Activated T-helper 17 cell treated with anti-CD3 and anti-CD28 coated beads, Interleukin-2, amount 50 U/mL, for 72 hours (primary cell): Measurements from ENCODE around the gene BRSK2. TPM values are rescaled to one million over a fixed set of nuclear protein-coding genes. Genes with fewer than 3 reads are reported as not detected.

Source experiments
- ATAC-seq: fragments of 150-1000 bp; cut with Tn5 transposase; replicated peaks from 2 replicates; pipeline ENCODE4 v1.10.0; 2021; ENCODE audit warnings: mild to moderate bottlenecking, moderate library complexity
- H3K27ac Mint-ChIP-seq: one replicate; pipeline ENCODE4 v1.8.0; 2022; ENCODE audit warnings: mixed read lengths
- H3K27me3 Mint-ChIP-seq: one replicate; pipeline ENCODE4 v1.8.0; 2022; ENCODE audit warnings: mixed read lengths
- H3K36me3 Mint-ChIP-seq: one replicate; pipeline ENCODE4 v1.8.0; 2022; ENCODE audit warnings: low read depth, mild to moderate bottlenecking, mixed read lengths
- H3K4me1 Mint-ChIP-seq: one replicate; pipeline ENCODE4 v1.8.0; 2022; ENCODE audit warnings: mixed read lengths
- H3K4me3 Mint-ChIP-seq: one replicate; pipeline ENCODE4 v1.8.0; 2022; ENCODE audit warnings: mild to moderate bottlenecking, mixed read lengths
- H3K9me3 Mint-ChIP-seq: one replicate; pipeline ENCODE4 v1.8.0; 2022; ENCODE audit warnings: mixed read lengths
- total RNA-seq, 2 donors: library from RNA; stranded (reverse); gene quantifications; one replicate each; pipeline ENCODE4 v1.2.3, GENCODE V29; 2022

The BRSK2 gene
- total RNA-seq, 2 donors from 2014 or later, result 0.09 to 3.3 TPM

DNA sequence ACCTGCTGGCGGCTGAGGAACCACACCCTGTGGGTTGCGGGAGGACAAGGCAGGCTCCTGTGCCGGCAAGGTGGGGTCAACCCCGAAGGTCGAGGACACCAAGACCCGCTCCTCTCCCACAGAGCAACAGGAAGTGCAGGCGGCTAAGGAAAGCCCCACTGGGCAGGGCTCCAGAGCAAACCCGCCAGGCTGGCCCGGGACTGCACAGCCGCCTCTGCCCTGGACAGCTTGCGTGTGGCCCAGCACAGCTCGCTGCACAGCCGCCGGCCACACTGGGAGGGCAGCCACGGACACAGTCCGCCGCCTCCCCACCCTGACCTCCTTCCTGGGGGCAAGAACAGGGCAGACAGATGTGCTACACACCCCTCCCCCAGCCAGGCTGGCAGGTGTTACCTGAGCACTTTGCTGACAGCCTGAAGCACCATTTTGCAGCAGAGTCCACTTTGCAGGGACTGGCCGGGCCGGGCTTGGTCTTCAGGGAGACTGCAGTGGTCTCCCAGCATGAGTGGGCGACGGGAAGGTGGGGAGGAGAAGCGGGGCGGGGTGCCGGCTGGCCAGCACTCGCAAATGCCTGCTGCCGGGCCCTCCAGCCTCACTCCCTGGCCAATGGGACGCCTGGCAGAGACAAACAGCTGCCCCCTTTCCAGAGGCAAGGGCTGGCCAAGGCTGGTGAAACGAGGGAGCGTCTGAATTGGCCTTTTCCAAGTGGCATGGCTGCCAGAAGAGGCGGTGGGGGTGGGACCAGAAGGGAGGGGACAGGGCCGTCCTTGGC, 96.5 kb downstream of the BRSK2 start, which contains the start of gene MOB2:
TSS of gene MOB2 (minus strand) at position 726 of the 772 bp plus-strand sequence. CDS start at position 503, 223 bp downstream.
- Mint-ChIP-seq H3K27me3 (no peaks in the 10 kb centered on the region), H3K36me3 (no peaks in the 10 kb centered on the region), H3K27ac (peak within 1 kb of the TSS; percentile 80), H3K9me3 (no peaks in the 10 kb centered on the region), H3K4me3 (peak within 1 kb of the TSS; percentile 35), H3K4me1 (peaks cover 7% of the 10 kb centered on the region)
- peak; percentile 73 for ATAC-seq

GRCh38 chr11:1487091-1487850, 97.5 kb downstream of the BRSK2 start:
- no peak overlapping the region for H3K4me3 Mint-ChIP-seq
- H3K9me3 Mint-ChIP-seq, result no peaks in the 10 kb centered on the region
- no peak for ATAC-seq
- H3K36me3 Mint-ChIP-seq, result no peaks in the 10 kb centered on the region
- H3K27ac Mint-ChIP-seq, result peak overlapping the region; percentile 80
- no peaks in the 10 kb centered on the region for H3K27me3 Mint-ChIP-seq
- H3K4me1 Mint-ChIP-seq, result peaks cover 7% of the 10 kb centered on the region

DNA sequence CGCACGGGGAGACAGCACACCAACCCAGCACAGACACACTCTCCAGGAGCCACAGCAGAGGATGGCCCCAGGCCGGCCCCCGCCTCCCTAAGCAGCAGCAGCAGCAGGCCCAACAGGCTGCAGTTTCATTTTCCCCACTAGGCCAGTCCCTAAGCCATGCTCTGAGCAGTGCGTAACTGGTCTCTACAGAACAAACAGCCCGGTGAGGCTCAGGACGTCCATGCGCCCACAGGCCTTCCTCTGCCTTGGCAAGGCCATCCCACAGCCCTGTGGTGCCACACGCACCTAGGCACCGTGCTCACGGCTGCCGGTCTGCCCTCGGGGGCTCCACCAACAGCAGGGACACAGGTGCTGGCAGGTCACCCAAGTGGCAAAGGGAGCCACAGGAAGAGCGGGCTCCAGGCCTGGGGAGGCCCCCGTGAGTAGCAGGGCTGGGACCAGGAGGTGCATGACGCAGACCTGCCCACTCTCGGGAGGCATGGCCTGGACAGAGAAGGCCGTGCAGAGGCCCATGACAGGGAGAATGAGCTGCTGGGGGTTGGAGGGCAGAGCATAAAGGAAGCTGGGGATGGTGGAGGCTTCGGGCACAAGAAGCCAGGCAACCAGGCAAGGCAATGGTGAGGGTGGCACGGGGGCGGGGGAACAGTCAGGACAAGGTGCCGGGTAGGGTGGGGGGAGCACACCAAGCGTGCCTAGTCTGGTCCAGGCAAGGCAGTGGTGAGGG, 98.3 kb downstream of the BRSK2 start:
- Mint-ChIP-seq H3K36me3 (no peaks in the 10 kb centered on the region), H3K4me3 (no peak overlapping the region), H3K27me3 (no peaks in the 10 kb centered on the region), H3K9me3 (no peaks in the 10 kb centered on the region), H3K27ac (peak overlapping the region; percentile 80), H3K4me1 (peaks cover 15% of the 10 kb centered on the region)
- ATAC-seq, result no peak

DNA sequence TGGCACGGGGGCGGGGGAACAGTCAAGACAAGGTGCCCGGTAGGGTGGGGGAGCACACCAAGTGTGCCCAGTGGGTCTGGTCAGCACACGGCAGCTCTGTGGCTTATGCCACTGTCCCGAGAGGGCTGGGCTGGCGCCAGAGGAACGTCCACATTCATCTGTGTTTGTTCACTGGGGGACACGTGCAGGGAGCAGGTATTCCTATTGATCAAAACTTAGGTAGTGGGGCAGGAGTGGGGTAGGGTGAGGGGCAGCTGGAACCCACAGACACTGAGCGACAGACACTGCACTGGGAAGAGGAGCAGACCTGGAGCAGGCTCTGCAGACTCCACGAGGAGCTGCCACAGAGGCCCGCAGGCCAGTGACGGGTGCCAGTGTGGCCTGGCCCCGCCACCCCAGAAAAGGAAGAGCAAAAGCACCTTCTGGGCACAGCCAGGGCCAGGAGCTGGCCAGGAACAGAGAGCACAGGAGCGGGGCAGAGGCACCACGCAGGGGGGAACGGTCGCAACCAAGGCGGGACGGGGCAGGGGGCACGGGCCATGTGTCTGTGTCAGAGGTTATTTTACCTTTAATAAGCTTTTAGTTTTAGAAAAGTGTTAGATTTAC, 98.9 kb downstream of the BRSK2 start:
- ATAC-seq, result no peak
- Mint-ChIP-seq H3K4me1 (peaks cover 18% of the 10 kb centered on the region), H3K4me3 (no peak overlapping the region), H3K36me3 (no peaks in the 10 kb centered on the region), H3K27ac (peak overlapping the region; percentile 80), H3K9me3 (no peaks in the 10 kb centered on the region), H3K27me3 (no peaks in the 10 kb centered on the region)

- Mint-ChIP-seq H3K4me3 (no peak overlapping the region), H3K9me3 (peaks cover under 1% of the 10 kb centered on the region), H3K4me1 (peaks cover 17% of the 10 kb centered on the region), H3K27me3 (no peaks in the 10 kb centered on the region), H3K27ac (no peak overlapping the region), H3K36me3 (no peaks in the 10 kb centered on the region)
- no peak for ATAC-seq
Measured at GRCh38 chr11:1490651-1491050, 100.9 kb downstream of the BRSK2 start.

- no peak for ATAC-seq
- no peak overlapping the region for H3K27ac Mint-ChIP-seq
- H3K9me3 Mint-ChIP-seq, result peaks cover 7% of the 10 kb centered on the region
- H3K4me1 Mint-ChIP-seq, result peaks cover 25% of the 10 kb centered on the region
- no peaks in the 10 kb centered on the region for H3K36me3 Mint-ChIP-seq
- no peak overlapping the region for H3K4me3 Mint-ChIP-seq
- H3K27me3 Mint-ChIP-seq, result no peaks in the 10 kb centered on the region
Measured at GRCh38 chr11:1491379-1491778, 101.6 kb downstream of the BRSK2 start.

DNA sequence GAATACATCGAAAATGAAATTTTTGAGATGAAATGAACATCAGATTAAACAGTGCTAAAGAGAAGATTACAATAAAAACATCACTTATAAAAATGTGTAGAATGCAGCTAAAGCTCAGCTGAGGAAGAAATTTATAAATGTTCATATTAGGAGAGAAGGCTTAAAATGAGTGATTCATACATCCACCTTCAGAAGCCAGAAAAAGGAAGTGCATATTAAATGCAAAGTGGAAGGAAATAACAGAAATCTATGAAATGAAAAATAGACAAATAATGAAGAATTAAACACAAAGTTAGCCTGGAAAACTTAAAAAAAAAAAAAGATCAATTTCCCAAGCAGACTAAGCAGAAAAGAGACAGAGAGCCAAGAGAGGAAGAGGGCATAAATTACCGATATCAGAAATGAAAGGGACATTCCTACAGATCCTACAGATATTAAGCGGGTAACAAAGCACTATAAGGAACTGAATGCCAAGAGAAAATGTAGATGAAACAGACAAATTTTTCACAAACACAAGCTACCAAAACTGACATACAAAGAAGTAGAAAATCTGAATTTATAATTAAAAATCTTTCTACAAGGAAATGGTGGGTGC, 104.0 kb downstream of the BRSK2 start:
- Mint-ChIP-seq H3K27ac (peak overlapping the region; percentile 40), H3K4me1 (peaks cover 44% of the 10 kb centered on the region), H3K4me3 (no peak overlapping the region), H3K36me3 (no peaks in the 10 kb centered on the region), H3K27me3 (no peaks in the 10 kb centered on the region), H3K9me3 (peaks cover 7% of the 10 kb centered on the region)
- no peak for ATAC-seq

DNA sequence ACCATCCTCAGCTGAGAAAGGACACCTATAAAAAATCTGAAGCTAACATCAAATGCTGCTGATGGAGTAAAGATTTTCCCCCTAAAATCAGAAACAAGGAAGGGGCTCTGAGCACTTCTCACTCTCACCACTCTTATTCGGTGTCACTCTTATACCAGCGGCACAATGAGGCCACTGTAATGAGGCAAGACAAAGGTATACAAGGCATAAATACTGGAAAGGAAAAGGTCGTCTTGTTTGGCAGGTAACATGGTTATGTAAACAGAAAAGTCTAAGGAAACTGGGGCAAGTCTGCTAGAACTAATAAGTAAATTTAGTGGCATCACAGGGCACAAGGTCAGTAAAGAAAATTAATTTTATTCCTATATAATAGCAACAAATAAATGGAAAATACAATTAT, 104.9 kb downstream of the BRSK2 start:
- ATAC-seq, result no peak
- no peaks in the 10 kb centered on the region for H3K36me3 Mint-ChIP-seq
- H3K27me3 Mint-ChIP-seq, result no peaks in the 10 kb centered on the region
- H3K27ac Mint-ChIP-seq, result no peak overlapping the region
- H3K4me1 Mint-ChIP-seq, result peaks cover 40% of the 10 kb centered on the region
- H3K4me3 Mint-ChIP-seq, result no peak overlapping the region
- peaks cover 7% of the 10 kb centered on the region for H3K9me3 Mint-ChIP-seq

DNA sequence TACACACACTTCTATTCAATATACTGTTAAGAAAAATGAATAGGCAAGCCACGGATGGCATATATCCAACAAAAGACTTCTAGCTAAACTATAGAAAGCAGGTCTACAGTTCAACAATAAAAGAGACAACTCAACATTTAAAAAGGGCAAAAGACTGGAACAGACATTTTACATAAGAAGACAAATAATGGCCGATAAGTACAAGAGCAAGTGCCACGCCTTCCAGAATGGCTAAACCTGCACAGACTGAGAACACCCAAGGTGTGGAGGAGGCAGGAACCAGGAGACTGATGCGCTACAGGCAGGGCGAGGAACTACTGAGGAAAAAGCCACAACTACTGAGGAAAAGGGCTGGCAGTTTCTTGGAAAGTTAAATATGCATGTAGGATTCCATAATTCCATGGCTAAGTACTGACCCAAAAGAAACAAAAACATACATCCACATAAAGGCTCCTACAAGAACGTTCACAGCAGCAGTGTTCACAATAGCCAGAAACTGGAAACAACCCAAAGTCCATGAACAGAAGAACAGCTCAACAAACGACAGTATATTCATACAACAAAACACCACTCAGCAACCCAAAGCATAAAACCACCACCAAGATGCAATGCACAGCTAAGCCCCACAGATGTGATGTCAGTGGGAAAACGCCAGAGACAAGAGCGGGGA, 106.5 kb downstream of the BRSK2 start:
- ATAC-seq, result peak; percentile 21
- H3K4me3 Mint-ChIP-seq, result peak overlapping the region; percentile 60
- peaks cover 7% of the 10 kb centered on the region for H3K9me3 Mint-ChIP-seq
- peak overlapping the region; percentile 38 for H3K27ac Mint-ChIP-seq
- H3K27me3 Mint-ChIP-seq, result no peaks in the 10 kb centered on the region
- H3K36me3 Mint-ChIP-seq, result peaks cover 6% of the 10 kb centered on the region
- peaks cover 45% of the 10 kb centered on the region for H3K4me1 Mint-ChIP-seq

DNA sequence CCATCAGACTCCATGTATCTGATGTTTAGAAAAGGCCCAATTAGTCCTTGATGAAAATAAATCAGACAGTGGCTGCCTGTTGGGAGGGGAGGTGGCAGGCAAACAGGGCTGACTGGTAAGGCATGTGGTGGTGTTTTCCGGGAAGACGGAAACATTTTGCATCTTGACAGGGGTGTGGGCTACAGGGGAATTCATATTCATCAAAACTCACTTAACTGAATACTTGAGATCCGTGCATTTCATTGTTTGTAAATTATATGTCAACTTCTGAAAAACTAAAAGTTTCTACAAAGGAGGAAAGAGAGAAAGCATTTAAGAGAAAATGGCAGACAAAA, 107.0 kb downstream of the BRSK2 start:
- peak; percentile 48 for ATAC-seq
- Mint-ChIP-seq H3K27ac (peak overlapping the region; percentile 38), H3K9me3 (peaks cover 7% of the 10 kb centered on the region), H3K36me3 (peaks cover 6% of the 10 kb centered on the region), H3K27me3 (no peaks in the 10 kb centered on the region), H3K4me3 (peak overlapping the region; percentile 60), H3K4me1 (peaks cover 45% of the 10 kb centered on the region)

DNA sequence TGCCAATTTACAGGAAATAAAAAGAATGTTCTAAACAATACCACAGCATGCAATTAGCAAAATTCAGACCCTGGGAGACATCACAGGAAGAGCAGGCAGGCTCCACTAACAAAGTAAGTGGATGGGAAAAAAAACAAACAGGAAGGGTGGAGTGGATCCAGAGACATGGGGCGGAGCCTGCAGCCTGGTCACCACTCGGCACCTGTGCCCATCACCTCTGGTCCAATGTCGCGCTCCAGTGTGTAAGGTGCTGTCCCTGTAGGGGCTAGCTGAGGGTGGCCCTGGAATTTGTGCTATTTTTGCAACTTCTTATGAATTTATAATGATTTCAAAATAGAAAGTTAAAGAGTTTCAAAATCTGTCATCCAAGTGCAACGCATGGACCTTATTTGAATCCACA, 107.9 kb downstream of the BRSK2 start:
- peak; percentile 65 for ATAC-seq
- Mint-ChIP-seq H3K4me3 (peak overlapping the region; percentile 60), H3K36me3 (peaks cover 6% of the 10 kb centered on the region), H3K27ac (peak overlapping the region; percentile 38), H3K9me3 (peaks cover 7% of the 10 kb centered on the region), H3K4me1 (peaks cover 42% of the 10 kb centered on the region), H3K27me3 (no peaks in the 10 kb centered on the region)

- Mint-ChIP-seq H3K4me1 (peaks cover 38% of the 10 kb centered on the region), H3K27me3 (no peaks in the 10 kb centered on the region), H3K27ac (peak overlapping the region; percentile 38), H3K4me3 (peak overlapping the region; percentile 60), H3K9me3 (peaks cover 7% of the 10 kb centered on the region), H3K36me3 (peaks cover 6% of the 10 kb centered on the region)
- ATAC-seq, result no peak
Measured at GRCh38 chr11:1498262-1498661, 108.5 kb downstream of the BRSK2 start.

DNA sequence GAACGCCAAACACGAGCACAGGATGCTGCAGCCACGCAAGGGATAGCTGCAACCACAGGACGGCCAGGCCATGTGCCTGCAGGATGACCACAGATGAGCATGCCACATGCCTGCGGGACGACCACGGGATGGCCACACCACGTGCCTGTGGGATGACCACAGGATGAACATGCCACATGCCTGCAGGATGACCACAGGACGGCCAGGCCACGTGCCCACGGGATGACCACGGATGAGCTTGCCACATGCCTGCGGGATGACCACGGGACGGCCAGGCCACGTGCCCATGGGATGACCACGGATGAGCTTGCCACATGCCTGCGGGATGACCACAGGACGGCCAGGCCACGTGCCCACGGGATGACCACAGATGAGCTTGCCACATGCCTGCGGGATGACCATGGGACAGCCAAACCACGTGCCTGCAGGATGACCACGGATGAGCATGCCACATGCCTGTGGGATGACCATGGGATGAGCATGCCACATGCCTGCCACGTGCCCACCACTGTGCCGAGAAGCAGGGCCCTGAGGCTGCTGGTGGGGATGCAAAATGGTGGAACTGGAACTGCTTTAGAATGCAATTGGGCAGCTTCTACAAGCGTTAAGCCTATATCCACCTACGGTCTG, 109.6 kb downstream of the BRSK2 start:
- no peak overlapping the region for H3K27ac Mint-ChIP-seq
- H3K9me3 Mint-ChIP-seq, result peaks cover 7% of the 10 kb centered on the region
- peaks cover 6% of the 10 kb centered on the region for H3K36me3 Mint-ChIP-seq
- H3K4me3 Mint-ChIP-seq, result no peak overlapping the region
- no peaks in the 10 kb centered on the region for H3K27me3 Mint-ChIP-seq
- peaks cover 32% of the 10 kb centered on the region for H3K4me1 Mint-ChIP-seq
- no peak for ATAC-seq
